NCI-H2171 (cell line): ENCODE data around the gene HMGCS2.
A peak's percentile ranks its signal among the peaks of the same experiment; 100 is the strongest.

Experiments
- DNase-seq: peaks from one replicate; lab custom pipeline; 2025; lab: John Stamatoyannopoulos, UW

HMGCS2 gene

GRCh38 chr1:119768778-119769177 lies at the start of gene HMGCS2:
Gene HMGCS2 (minus strand): TSS chr1:119768905. CDS start chr1:119768844, 61 bp downstream.
- DNase-seq, result no peak

DNA sequence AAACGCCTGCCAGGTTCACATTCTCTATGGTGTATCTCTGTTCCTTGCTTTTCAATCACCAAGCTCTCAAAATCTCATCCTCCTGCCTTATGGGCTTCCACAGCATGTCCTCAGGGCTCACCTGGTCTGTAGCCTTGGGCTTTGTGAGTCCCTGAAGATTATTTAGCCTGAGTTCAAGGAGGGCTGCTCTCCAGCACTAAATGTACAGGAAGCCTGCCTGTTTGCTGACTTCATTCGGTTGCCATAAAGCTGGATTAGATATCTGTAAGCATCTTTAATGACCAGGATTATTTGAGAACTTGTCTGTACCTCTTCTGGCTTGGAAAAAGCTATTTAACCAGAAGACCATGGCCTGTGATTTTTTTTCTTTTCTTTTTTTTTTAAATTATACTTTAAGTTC lies 49.5 kb upstream of the HMGCS2 start:
- no peak for DNase-seq

GRCh38 chr1:119816407-119816806 lies 47.7 kb upstream of the HMGCS2 start:
- DNase-seq, result no peak

GRCh38 chr1:119815928-119816327 lies 47.2 kb upstream of the HMGCS2 start:
- DNase-seq, result no peak

DNA sequence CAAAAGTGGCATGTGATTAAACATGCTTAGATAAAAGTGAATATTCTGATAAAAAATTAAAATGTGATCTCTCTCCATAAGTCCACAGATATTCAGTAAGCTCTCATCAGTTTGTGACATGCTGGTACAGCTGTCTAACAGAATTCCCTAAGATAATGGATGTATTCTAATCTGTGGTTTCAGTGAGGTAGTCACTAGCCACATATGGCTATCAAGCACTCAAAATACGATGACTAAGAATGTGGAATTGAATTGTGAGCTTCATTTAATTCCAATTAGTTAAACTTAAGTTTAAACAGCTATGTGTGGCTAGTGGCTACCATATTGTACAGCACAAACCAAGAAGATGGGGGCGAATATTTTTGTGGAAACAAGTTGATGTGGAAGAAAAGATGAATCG lies 46.7 kb upstream of the HMGCS2 start:
- no peak for DNase-seq

DNA sequence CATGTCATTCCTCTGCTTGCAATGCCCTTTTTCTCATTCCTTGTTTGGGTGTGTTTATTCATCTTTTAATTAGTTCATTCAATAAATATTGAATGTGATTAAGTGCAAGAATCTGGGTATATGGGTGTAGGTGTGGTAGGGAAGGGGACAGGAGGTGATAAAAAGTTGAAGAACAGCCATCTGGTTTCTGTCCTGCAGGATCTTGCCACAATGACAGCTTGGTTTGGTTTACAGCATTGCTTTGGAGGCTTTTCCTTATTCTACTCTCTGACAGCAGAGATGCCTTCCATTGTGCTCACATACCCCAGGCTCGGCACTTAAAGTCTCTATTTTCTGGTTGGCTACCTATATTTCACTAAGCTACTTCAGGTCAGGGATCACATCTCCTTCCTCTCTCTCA lies 45.6 kb upstream of the HMGCS2 start:
- no peak for DNase-seq

- DNase-seq, result no peak
These were observed 43.4 kb upstream of the HMGCS2 start for GRCh38 chr1:119811985-119812557.

DNA sequence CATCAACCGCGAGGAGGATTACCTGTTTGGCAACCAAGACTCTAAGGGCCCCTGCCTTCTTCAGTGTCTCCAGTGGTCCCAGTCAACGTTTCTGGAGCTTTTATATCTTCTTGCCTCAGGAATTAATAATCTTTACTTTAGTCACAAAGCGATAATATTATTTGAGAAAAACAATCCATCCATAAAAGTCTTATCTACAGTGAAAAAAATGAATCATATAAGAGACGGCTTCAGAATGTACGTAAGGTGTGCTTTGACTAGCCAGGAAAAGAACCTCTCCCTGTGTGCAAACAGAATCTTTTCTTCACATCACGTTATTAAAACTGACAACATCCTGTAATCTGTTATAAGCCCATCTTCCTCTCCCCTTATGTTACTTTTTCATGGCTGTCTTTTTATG lies 42.7 kb upstream of the HMGCS2 start, which contains the start of gene REG4:
REG4 (minus strand) TSS at position 74 of the 400 bp plus-strand sequence. CDS start 2,691 bp downstream, outside the sequence.
- DNase-seq, result no peak

- DNase-seq, result peak; percentile 25
These were observed 40.4 kb upstream of the HMGCS2 start for GRCh38 chr1:119808972-119809550.

- DNase-seq, result no peak
These were observed 39.8 kb upstream of the HMGCS2 start for GRCh38 chr1:119808491-119808890.

- DNase-seq, result no peak
These were observed 37.8 kb upstream of the HMGCS2 start for GRCh38 chr1:119806489-119806888.

DNA sequence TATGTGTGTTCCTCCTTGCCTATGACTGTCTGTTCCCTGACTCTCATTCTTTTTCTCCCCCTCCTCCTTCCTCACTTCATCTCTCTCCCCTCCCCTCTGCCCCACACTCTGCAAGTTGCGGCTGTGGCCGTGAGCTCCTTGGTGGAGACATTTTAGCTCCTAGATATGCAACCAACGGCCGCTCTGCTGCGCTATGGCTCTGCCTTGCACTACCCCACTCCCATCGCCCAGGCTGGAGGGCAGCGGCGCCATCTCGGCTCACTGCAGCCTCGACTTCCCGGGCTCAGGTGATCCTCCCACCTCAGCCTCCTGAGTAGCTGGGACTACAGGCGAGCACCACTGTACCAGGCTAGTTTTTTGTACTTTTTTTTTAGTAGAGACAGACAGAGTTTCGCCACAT lies 37.0 kb upstream of the HMGCS2 start:
- no peak for DNase-seq

DNA sequence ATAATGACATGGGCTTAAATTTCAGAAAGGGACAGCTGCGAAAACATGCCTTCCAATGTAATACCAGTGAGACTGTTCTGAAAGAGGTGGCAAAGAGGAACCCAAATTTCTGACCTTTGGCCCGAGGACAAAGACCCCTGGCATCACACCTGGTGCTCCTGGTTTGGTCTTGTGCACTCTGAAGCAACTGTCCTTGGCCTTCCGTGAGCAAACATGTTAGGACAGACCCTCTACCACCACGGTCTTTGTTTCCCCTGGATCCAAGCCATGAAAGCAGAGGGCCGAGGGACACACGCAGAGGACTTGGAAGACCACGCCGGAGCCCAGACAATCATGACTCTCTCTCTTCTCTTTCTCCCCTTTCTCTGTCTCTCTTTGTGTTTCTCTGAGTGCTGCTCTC lies 36.5 kb upstream of the HMGCS2 start:
- DNase-seq, result no peak

- no peak for DNase-seq
These were observed 31.0 kb upstream of the HMGCS2 start for GRCh38 chr1:119799599-119800177.

GRCh38 chr1:119799003-119799402 lies 30.3 kb upstream of the HMGCS2 start:
- no peak for DNase-seq

DNA sequence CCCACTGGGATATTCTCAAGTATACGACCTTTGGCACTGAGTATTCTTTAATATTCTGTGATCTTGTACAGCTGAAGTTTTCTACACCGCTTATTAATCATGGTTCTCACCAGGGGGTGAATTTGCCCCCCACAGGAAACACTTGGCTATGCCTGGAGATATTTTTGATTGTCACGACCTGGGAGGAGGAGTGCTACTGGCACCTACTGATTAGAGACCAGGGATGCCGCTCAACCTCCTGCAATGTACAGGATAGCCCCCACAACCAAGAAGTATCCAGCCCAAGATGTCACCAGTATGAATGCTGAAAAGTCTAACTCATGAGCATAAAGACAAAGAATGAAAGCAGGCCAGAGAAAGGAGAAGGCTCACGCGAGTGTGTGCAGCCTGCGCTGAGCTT lies 28.9 kb upstream of the HMGCS2 start:
- no peak for DNase-seq

DNA sequence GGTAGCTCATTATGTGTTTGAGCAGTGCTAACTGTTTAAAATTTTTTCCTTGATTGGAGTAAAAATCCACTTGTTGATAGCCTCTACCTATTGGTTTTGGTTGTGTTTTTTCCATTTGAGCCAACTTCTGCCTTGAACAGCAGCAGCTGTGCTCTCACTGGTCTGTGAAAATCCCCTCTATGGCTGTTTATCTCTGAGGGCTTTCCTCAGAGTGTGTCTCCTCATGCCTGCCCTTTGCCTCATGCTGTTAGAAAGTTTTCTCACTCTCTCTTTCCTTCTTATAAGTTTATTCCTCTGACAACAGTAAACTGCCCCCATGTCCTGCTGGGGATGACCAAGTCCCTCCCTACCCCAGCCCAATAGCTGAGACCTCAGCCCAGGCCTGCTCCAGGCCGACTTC lies 28.5 kb upstream of the HMGCS2 start:
- DNase-seq, result no peak

GRCh38 chr1:119795261-119796200 lies 26.8 kb upstream of the HMGCS2 start:
- no peak for DNase-seq

GRCh38 chr1:119794876-119795240 lies 26.2 kb upstream of the HMGCS2 start:
- no peak for DNase-seq

DNA sequence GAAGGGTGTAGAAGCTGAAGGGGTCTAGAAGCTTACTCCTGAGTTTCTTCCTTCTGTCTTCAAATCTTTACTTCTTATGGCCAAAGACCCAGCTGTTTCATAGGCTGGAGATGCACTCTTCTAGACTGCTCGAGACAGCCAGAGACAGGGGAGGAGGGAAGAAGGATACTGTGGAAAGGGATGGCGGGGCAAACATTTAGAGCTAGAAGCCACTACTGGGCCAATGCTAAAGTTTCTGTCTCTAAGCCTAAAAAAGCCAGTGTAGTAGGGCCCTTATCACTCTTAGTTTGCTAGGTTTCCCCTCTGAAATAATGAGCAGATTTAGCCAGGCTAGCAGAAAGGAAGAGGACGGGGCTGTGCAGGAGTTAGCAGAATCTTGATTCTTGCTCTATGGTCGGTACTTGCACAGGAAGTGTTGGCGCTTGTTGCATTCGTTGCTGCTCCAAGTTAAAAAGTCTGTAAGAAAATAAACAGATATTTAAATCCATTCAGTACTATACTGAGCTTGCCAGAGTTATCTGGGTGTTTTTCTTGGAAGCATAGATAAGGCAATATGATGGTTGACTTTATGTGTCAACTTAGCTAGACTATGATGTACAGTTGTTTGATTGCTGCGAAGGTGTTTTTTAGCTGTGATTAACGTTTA lies 25.6 kb upstream of the HMGCS2 start:
- DNase-seq, result no peak

- DNase-seq, result no peak
These were observed 22.7 kb upstream of the HMGCS2 start for GRCh38 chr1:119791377-119791776.
